PFSK-1 (cell line): Measurements from ENCODE around the gene MAGI2.

Source experiments
- POLR2AphosphoS5 ChIP-seq: IDR thresholded peaks from 2 replicates; pipeline ENCODE4 v1.6.1; 2012; ENCODE audit warnings: low read depth, mild to moderate bottlenecking, control low read depth, low read length, moderate library complexity
- SIN3A ChIP-seq: IDR thresholded peaks from 2 replicates; pipeline ENCODE4 v1.6.1; 2012; ENCODE audit warnings: mild to moderate bottlenecking, low read length, moderate library complexity, borderline replicate concordance; ENCODE audit not compliant: insufficient read depth

DNA sequence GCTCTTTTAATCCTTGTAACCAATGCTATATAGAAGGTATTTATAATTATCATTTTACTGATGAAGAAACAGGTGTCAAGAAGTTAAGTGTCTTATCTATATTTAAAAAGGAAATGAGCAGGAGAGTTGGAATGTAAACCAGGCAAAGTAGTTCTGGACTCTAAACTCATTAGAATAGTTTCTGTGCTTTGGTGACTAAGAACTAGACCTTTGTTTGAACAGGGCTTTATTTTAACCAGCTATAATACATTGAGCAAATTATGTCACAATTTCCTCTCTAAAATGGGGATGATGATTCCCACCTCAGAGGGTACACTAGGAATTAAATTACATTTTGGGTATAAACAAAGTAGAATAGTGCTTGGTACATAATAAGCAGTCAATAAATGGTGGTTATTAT lies 236.0 kb downstream of the MAGI2 start:
- no peak for TF ChIP-seq POLR2AphosphoS5
- TF ChIP-seq SIN3A, result no peak
